ENCODE results near the gene GABRP. TPM values are rescaled to one million over a fixed set of nuclear protein-coding genes. Genes with fewer than 3 reads are reported as not detected.

The GABRP gene
- total RNA-seq, 1 donor from 2014 or later: not detected

DNA sequence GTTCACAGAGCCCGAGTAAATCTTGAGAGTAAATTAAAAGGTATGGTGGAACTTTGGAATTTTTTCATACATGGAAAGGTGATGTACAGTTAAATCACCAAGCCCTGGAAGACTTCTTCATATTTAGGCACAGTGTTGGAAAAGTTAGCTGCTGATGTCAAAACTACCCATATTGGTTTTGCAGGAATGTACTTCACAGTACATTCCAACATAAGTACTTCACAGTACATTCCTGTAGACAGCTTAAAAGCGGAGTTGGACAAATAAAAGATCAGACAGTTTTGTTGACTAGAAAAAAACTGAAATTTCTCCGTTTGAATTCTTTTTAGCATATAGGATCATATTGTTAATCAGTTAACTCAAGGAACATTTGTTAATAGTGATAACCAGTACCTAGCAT, 80.1 kb downstream of the GABRP start:
- DNase-seq (ENCODE audit: low read depth): no peak
- H3K4me3 ChIP-seq (ENCODE audit: low read depth, low read length): no peak overlapping the region
- no peak for TF ChIP-seq CTCF (conservative IDR thresholded peaks at IDR 0.05; ENCODE audit: low read depth, low read length)

Other genes with a start within 250 kb of the GABRP start
- gene RANBP17, start 78.3 kb downstream of the GABRP start, total RNA-seq: 3.3 and 15.0 TPM in 2 replicates

All from epithelial cell of proximal tubule (primary cell).